Measurements from ENCODE around the gene SMOC2. TPM values are rescaled to one million over a fixed set of nuclear protein-coding genes. Genes with fewer than 3 reads are reported as not detected.

SMOC2 gene
- polyA plus RNA-seq (2013, experiment 1 of 2; ENCODE audit: insufficient read length) = 0.65 TPM
- 1.3 TPM for polyA plus RNA-seq (2013, experiment 2 of 2; ENCODE audit: insufficient read length)

GRCh38 chr6:168440520-168441433 lies at the start of gene SMOC2:
Gene SMOC2, plus strand, starts transcription at chr6:168441184. Its CDS starts 187 bp downstream, at chr6:168441371.
- DNase-seq = no peak

- DNase-seq = no peak
These were observed 47.7 kb upstream of the SMOC2 start for GRCh38 chr6:168393126-168393870.

GRCh38 chr6:168394606-168395005 lies 46.4 kb upstream of the SMOC2 start:
- no peak for DNase-seq

- DNase-seq = no peak
These were observed 45.0 kb upstream of the SMOC2 start for GRCh38 chr6:168395983-168396382.

GRCh38 chr6:168396561-168396960 lies 44.4 kb upstream of the SMOC2 start:
- no peak for DNase-seq

GRCh38 chr6:168397012-168397411 lies 44.0 kb upstream of the SMOC2 start:
- no peak for DNase-seq

DNA sequence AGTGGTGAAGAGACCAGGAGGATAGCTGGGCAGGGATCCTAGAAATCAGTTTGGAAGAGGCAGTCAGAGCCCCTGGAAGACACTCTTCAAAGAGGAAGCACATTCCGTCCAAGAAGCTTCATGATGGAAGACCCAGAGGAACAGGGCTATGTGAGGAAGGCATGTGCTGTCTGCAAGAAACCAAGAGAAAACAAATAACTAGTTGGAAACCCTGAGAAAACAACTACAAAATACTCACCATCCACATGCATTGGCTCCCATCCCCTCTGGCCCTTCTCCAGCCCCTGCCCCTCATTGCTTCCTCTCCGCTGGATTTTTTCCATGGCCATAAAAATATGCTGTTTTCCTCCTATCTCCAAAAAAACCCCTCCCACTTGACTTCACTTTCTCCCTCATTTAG lies 40.9 kb upstream of the SMOC2 start:
- no peak for DNase-seq

GRCh38 chr6:168403370-168404005 lies 37.5 kb upstream of the SMOC2 start:
- DNase-seq = no peak

DNA sequence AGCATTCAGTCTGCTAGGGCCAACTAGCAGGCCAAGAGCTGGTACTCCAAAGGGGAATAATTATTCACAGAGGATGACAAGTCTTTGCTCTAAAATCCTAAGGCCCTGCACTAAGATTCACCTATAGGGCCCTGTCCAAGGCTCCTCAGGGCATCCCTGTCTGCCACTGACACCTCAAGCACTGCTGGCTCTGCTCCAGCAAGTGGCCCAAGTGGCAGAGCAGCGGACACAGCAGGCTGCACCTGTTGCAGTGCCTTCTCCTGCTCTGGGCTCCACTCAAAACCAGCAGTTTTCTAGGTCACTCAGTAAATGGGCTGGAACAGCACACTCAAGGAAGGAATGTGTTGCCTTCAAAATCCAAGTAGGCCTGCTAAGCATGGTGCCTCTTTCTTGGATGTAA lies 36.4 kb upstream of the SMOC2 start:
- no peak for DNase-seq

DNA sequence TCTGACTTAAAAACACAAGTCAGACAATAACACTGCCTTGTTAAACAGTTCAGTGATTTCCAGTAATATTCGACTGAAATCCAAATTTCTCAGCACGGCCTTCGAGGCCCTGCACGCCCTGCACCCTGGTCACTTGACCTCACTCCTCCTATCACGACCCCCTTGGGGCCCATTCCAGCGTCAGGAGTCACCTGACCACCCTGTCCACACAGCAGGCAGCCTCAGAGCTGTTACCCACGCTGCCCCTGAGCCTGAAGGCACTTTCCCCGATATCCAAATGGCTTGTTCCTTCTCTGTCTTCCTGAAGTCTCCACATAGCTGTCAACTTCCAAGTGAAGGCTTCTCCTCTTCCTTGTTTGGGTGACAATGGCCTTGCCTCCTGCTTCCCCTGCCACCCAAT lies 33.1 kb upstream of the SMOC2 start:
- no peak for DNase-seq

- DNase-seq = no peak
These were observed 32.4 kb upstream of the SMOC2 start for GRCh38 chr6:168408504-168409136.

GRCh38 chr6:168410035-168410434 lies 30.9 kb upstream of the SMOC2 start:
- DNase-seq = no peak

DNA sequence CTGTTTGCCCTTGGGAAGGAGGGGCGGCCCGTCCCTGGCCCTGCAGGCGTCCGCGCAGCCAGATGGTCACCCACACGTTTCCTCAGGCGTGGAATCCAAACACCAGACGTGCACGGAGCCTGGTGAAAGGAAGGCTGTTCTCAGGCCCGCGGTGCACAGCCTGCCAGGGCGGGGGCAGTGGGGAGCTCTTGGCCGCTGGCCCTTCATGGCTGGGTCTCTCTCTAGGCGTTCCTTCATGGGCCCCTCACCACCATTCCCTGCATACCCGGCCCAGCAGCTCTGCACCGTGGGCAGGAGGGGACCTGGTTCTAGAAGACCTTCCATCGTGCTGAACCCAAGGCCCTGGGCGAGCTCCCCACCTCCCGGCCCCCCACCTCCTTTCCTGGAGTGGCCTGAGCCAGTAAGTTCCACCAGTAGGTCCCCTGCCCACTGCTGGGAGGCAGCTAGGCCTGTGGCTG lies 30.4 kb upstream of the SMOC2 start:
- no peak for DNase-seq

DNA sequence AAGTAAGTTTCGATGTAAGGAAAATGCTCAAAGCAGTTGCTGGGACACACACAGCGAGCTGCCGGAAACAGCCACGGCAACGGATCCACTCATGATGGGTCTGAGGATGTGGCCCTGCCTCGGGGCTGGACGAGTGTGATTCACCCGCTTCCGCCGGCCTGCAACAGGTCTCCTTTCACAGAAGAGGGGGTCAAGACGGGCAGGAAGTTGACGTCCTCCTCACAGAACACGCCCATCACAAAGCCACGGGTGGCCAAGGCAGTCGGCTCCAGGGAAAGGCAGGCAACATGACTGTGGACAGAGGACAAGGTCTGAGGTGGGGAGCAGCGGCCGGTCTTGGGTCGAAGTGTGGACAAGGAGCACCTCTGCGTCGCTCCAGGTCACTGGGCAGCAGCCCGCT lies 29.9 kb upstream of the SMOC2 start:
- DNase-seq = no peak

DNA sequence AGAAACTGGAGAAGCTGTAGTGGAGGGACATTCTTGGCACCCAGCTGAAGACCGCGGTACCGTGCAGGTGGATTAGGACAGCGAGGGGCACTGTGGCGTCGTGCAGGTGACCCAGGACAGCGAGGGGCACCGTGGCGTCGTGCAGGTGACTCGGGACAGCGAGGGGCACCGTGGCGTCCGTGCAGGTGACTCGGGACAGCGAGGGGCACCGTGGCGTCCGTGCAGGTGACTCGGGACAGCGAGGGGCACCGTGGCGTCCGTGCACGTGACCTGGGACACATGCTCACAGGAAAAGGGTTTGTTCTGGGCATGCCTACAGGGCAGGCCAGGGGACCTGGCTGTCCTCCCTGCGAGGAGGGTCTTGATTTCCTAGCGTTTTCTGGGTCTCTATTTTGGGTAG lies 29.2 kb upstream of the SMOC2 start:
- DNase-seq = no peak

- no peak for DNase-seq
These were observed 28.5 kb upstream of the SMOC2 start for GRCh38 chr6:168412456-168412855.

GRCh38 chr6:168413018-168413720 lies 27.8 kb upstream of the SMOC2 start:
- no peak for DNase-seq

DNA sequence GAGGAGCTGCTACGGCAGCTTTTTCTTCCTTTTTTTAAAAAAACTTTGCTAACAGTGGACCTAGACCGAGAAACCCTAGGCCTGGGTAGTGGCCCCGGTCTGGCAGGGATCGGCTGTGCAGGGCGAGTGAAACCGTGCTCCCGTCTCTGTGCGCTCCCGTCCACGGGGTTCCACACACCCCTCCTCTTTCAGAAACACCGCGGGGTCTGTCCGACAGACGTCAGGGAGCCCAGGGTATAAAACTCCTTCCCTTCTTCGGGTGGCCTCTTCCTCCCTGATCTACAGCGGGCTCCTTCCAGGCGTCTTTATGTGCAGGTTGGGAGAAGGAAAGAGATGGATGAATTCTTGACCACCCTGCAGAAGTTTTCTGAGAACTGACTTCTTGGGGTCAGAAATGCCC lies 27.1 kb upstream of the SMOC2 start:
- no peak for DNase-seq

DNA sequence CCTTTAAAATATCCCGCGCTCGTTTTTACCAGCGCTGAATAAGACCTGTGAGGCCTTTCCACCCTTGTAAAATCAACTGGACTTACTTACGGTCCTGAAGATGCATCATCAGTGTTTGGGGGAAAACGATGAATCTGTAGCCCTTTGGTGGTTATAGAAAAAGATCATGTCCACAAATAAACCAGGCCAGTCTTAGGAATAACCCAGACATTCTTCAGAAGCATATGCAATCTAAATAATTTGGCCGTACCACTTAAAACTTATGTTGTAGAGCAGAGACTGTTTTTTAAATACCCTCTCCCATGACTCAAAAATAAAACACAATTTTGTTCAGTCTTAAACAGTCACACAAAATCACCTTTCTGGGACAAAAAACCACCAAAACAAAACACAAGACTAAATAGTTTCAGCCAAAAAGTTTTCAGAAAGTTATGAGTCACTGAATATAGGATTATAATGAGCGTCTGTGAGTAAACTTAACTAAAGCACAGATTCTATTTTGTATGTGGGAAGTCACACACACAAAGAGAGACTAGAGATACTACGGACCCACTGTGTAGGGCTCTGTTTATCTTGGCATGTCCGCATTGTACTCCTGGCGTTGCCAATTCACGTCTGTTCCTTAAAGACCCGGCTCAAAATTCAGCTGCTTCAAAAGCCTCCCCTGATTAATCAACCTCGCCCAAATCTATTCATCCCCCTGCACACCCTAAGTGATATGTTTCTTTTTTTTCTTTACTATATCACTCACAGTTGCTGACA lies 26.5 kb upstream of the SMOC2 start:
- peak; percentile 20 for DNase-seq

GRCh38 chr6:168415098-168415992 lies 25.6 kb upstream of the SMOC2 start:
- no peak for DNase-seq
